ENCODE data around the gene DIP2C.
"Not testable (repeated sequence)": the region's sequence is repeated elsewhere in the genome, so short reads cannot be mapped to it uniquely, and the experiment has no call there.

Gene DIP2C

GRCh38 chr10:692682-693351 is 3.3 kb upstream of the DIP2C start:
- no peak for DNase-seq

GRCh38 chr10:691216-691615 is 1.7 kb upstream of the DIP2C start:
- no peak for DNase-seq

- no peak for DNase-seq
Measured at GRCh38 chr10:690372-691161, 1.1 kb upstream of the DIP2C start.

- no peak for DNase-seq
Measured at GRCh38 chr10:689121-689451, 382 bp downstream of the DIP2C start.

GRCh38 chr10:688312-689120 is 952 bp downstream of the DIP2C start:
- DNase-seq = no peak

GRCh38 chr10:687583-688311 is 1.7 kb downstream of the DIP2C start:
- no peak for DNase-seq

- DNase-seq = no peak
Measured at GRCh38 chr10:686155-686931, 3.1 kb downstream of the DIP2C start.

- DNase-seq = no peak
Measured at GRCh38 chr10:685613-686012, 3.9 kb downstream of the DIP2C start.

GRCh38 chr10:683448-684071 is 5.9 kb downstream of the DIP2C start:
- no peak for DNase-seq

- DNase-seq = no peak
Measured at GRCh38 chr10:682931-683447, 6.5 kb downstream of the DIP2C start.

GRCh38 chr10:681670-682318 is 7.7 kb downstream of the DIP2C start:
- DNase-seq = no peak

GRCh38 chr10:680745-681144 is 8.7 kb downstream of the DIP2C start:
- no peak for DNase-seq

GRCh38 chr10:680146-680545 is 9.3 kb downstream of the DIP2C start:
- no peak for DNase-seq

- DNase-seq = no peak
Measured at GRCh38 chr10:679556-679955, 9.9 kb downstream of the DIP2C start.

- DNase-seq = not testable (repeated sequence)
Measured at GRCh38 chr10:678662-679005, 10.8 kb downstream of the DIP2C start.

- no peak for DNase-seq
Measured at GRCh38 chr10:677750-678661, 11.5 kb downstream of the DIP2C start.

GRCh38 chr10:677038-677437 is 12.4 kb downstream of the DIP2C start:
- DNase-seq = no peak

- DNase-seq = no peak
Measured at GRCh38 chr10:676178-676577, 13.3 kb downstream of the DIP2C start.

GRCh38 chr10:675532-675931 is 13.9 kb downstream of the DIP2C start:
- DNase-seq = no peak

GRCh38 chr10:673492-673891 is 16.0 kb downstream of the DIP2C start:
- no peak for DNase-seq
